NB4 (cell line): ENCODE data around the gene ZSCAN22.

Source experiments
- CTCF ChIP-seq: IDR thresholded peaks from one replicate; pipeline ENCODE4 v1.5.1; 2012; ENCODE audit warnings: low read depth, low read length
- MYC ChIP-seq: IDR thresholded peaks from 2 replicates; pipeline ENCODE4 v1.6.1; 2011; ENCODE audit warnings: low read depth, low read length
- POLR2A ChIP-seq: IDR thresholded peaks from 2 replicates; pipeline ENCODE4 v1.6.1; 2011; ENCODE audit warnings: mild to moderate bottlenecking; ENCODE audit not compliant: insufficient read length; ENCODE audit errors: extremely low read depth

DNA sequence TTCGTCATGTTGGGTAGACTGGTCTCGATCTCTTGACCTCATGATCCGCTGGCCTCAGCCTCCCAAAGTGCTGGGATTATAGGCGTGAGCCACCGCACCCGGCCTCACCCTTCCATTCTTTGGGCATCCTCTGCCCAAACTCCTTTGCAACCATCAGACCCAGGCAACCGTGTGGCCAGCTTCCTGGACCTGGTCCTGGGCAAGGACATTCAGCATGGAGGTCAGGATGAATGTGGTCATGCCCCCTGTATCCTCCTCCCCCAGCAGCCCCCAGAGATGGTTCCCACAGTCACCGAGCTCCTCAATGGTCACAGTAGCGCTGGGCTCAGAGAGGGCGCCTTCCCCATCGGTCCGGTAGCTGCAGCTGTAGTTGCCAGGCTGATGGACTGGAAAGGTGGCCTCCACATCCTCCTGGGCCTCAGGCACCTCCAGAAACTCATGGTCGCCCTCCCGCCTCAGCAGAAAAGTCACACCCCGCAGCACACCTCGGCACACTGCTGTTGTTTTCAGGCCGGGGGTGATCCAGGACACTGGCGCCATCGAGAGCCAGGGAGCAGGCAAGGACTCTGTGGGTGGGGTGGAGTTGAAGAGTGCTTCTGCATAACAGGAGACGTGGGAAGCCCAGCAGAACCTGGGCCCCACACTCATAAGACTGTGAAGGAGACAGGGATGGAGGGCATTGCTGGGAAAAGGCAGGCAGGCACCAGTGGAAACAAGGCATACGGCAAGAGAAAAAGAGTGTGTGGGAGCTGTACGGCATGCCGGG is 25.4 kb downstream of the ZSCAN22 start:
- TF ChIP-seq CTCF (no peak), POLR2A (no peak), MYC (no peak)
